Activated CD8-positive, alpha-beta T cell treated with anti-CD3 and anti-CD28 coated beads for 36 hours (primary cell): Measurements from ENCODE around the gene ITPRIPL2. TPM values are rescaled to one million over a fixed set of nuclear protein-coding genes. Genes with fewer than 3 reads are reported as not detected.

Experiments used
- ATAC-seq: fragments of 200-7000 bp; cut with Tn5 transposase; one replicate; pipeline ENCODE4 v1.10.0; 2021; ENCODE audit warnings: mild to moderate bottlenecking, moderate library complexity
- CTCF ChIA-PET: fragments of 350-600 bp; sonication (Branson Sonifier 250); formaldehyde crosslinking; loops from one replicate; lab custom pipeline; 2021; ENCODE audit warnings: antibody characterized with exemption; lab: Charles Lee
- POLR2A ChIA-PET: fragments of 350-600 bp; sonication (Branson Sonifier 250); formaldehyde crosslinking; loops from one replicate; lab custom pipeline; 2021; ENCODE audit warnings: antibody characterized with exemption; lab: Charles Lee
- DNase-seq: peaks from one replicate; pipeline ENCODE4 v3.0.0-alpha.2; 2020
- H3K27ac Mint-ChIP-seq: one replicate; pipeline ENCODE4 v1.8.0; 2021; ENCODE audit warnings: mild to moderate bottlenecking, mixed read lengths
- H3K27me3 Mint-ChIP-seq: one replicate; pipeline ENCODE4 v1.8.0; 2021; ENCODE audit warnings: mixed read lengths
- H3K36me3 Mint-ChIP-seq: one replicate; pipeline ENCODE4 v1.8.0; 2021; ENCODE audit warnings: low read depth, mixed read lengths
- H3K4me1 Mint-ChIP-seq: one replicate; pipeline ENCODE4 v1.8.0; 2021; ENCODE audit warnings: low read depth, mixed read lengths
- H3K4me3 Mint-ChIP-seq: one replicate; pipeline ENCODE4 v1.8.0; 2021; ENCODE audit warnings: mild to moderate bottlenecking, moderate library complexity, mixed read lengths
- H3K9me3 Mint-ChIP-seq: one replicate; pipeline ENCODE4 v1.8.0; 2021; ENCODE audit warnings: mixed read lengths
- CTCF ChIP-seq: fragments of 200-600 bp; IDR thresholded peaks from one replicate; pipeline ENCODE4 v1.8.0; 2022; ENCODE audit warnings: antibody characterized with exemption, mild to moderate bottlenecking
- intact Hi-C: fragments of 100-400 bp; cut with micrococcal nuclease; formaldehyde crosslinking; loops from one replicate; pipeline ENCODE4 v1.10.0; 2022
- total RNA-seq, 2 experiments: library from RNA; stranded (reverse); gene quantifications; one replicate each; pipeline ENCODE4 v1.2.3, GENCODE V29; 2021

ITPRIPL2 gene
- total RNA-seq, 2 experiments from 2014 or later: 1.3 to 1.9 TPM

GRCh38 chr16:19071811-19072777 is 41.7 kb upstream of the ITPRIPL2 start:
- DNase-seq (peak; percentile 80), ATAC-seq (peak; percentile 12)
- Mint-ChIP-seq H3K27ac (no peak overlapping the region), H3K27me3 (no peaks in the 10 kb centered on the region), H3K36me3 (peaks cover 19% of the 10 kb centered on the region), H3K4me1 (peaks cover 5% of the 10 kb centered on the region), H3K9me3 (no peaks in the 10 kb centered on the region), H3K4me3 (no peak overlapping the region)
- intact Hi-C loops: no loop called here
- ChIA-PET POLR2A (no interaction called here), CTCF (interaction anchor here (0.5 to 1.2 kb wide), 8 partner anchors 8 to 289 kb away, joined by 3 to 7 read pairs (median 3); partner anchors contain the start of genes ARL6IP1 and TMC7)
- TF ChIP-seq CTCF: peak; percentile 62

DNA sequence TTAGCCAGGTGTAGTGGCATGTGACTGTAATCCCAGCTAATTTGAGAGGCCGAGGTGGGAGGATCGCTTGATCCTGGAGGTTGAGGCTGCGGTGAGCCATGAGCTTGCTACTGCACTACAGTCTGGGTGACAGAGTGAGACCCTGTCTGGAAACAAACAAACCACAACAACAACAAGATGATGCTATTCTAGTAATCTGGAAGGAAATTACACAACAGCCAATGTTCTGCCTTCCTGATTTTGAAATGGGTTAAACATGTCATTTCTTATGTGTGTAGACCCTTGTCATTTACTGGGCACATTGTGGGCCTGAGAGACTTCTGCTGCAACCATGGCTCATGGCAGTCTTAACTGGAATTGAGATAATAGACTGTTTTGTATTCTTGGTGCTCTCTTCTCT is 40.4 kb upstream of the ITPRIPL2 start:
- no peak for TF ChIP-seq CTCF
- intact Hi-C loops: no loop called here
- H3K4me3 Mint-ChIP-seq: no peak overlapping the region
- H3K9me3 Mint-ChIP-seq: no peaks in the 10 kb centered on the region
- H3K27me3 Mint-ChIP-seq: no peaks in the 10 kb centered on the region
- ATAC-seq (no peak), DNase-seq (no peak)
- peaks cover 2% of the 10 kb centered on the region for H3K4me1 Mint-ChIP-seq
- POLR2A ChIA-PET: no interaction called here
- no peak overlapping the region for H3K27ac Mint-ChIP-seq
- CTCF ChIA-PET: interaction anchor here (0.8 to 1.2 kb wide), 3 partner anchors 90 to 288 kb away, joined by 3 to 5 read pairs (median 3); partner anchors contain the start of genes ARL6IP1 and TMC7
- peaks cover 19% of the 10 kb centered on the region for H3K36me3 Mint-ChIP-seq

- ChIA-PET CTCF (interaction anchor here (0.9 kb wide), 1 partner anchor 13 kb away, joined by 3 read pairs; no protein-coding TSS in a partner anchor), POLR2A (no interaction called here)
- Mint-ChIP-seq H3K36me3 (peaks cover 22% of the 10 kb centered on the region), H3K27me3 (no peaks in the 10 kb centered on the region), H3K4me3 (no peak overlapping the region), H3K4me1 (peaks cover 1% of the 10 kb centered on the region), H3K27ac (no peak overlapping the region), H3K9me3 (no peaks in the 10 kb centered on the region)
- intact Hi-C loops: no loop called here
- no peak for DNase-seq
- TF ChIP-seq CTCF: no peak
- no peak for ATAC-seq
Observed at GRCh38 chr16:19073863-19074262, 39.9 kb upstream of the ITPRIPL2 start.

DNA sequence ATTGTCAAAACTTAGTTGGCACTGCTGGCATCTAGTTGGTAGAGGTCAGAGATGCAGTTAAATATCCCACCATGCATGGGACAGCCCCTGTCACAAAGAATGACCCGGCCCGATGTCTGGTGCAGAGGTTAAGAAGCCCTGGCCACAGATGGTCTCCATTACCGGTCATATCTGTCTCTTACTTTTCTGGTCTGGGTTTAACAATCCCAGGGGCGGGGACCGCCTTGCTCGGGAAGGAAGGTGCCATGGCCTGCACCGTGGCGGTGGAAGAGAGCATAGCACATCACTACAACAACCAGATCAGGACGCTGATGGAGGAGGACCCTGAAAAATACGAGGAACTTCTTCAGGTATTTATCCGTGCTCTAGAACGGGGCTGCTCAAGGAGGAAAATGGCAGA is 38.3 kb upstream of the ITPRIPL2 start:
- no peaks in the 10 kb centered on the region for H3K9me3 Mint-ChIP-seq
- ATAC-seq (no peak), DNase-seq (no peak)
- no peak overlapping the region for H3K27ac Mint-ChIP-seq
- no peaks in the 10 kb centered on the region for H3K4me1 Mint-ChIP-seq
- H3K27me3 Mint-ChIP-seq: no peaks in the 10 kb centered on the region
- intact Hi-C loops: no loop called here
- H3K4me3 Mint-ChIP-seq: no peak overlapping the region
- CTCF ChIA-PET: interaction anchor here (1.2 to 2.7 kb wide), 2 partner anchors 10 to 19 kb away, joined by 3 to 13 read pairs; no protein-coding TSS in a partner anchor
- POLR2A ChIA-PET: no interaction called here
- TF ChIP-seq CTCF: no peak
- peaks cover 33% of the 10 kb centered on the region for H3K36me3 Mint-ChIP-seq

DNA sequence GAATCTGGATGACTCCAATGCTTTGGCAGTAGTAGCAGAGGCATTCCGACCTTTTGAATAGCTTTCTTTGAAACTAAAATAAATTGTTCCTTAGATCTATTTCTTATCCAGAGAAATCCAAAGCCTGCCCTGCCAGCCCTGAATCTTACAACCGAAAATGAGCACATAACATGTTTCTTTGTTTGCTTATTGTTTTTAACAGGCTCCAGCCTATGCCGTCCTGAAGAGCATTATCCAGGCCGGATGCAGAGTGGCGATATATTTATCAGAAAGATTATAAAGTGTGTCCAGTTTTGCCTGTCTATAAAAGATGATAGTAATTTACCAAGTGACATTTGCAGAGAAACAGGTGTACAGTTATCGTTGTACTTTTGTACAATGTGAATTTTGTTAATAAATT is 35.9 kb upstream of the ITPRIPL2 start:
- no peak overlapping the region for H3K27ac Mint-ChIP-seq
- H3K9me3 Mint-ChIP-seq: peaks cover 1% of the 10 kb centered on the region
- no peak for DNase-seq
- POLR2A ChIA-PET: no interaction called here
- no peaks in the 10 kb centered on the region for H3K4me1 Mint-ChIP-seq
- TF ChIP-seq CTCF: no peak
- ATAC-seq: no peak
- no peaks in the 10 kb centered on the region for H3K27me3 Mint-ChIP-seq
- intact Hi-C loops: no loop called here
- no peak overlapping the region for H3K4me3 Mint-ChIP-seq
- CTCF ChIA-PET: interaction anchor here (2.7 kb wide), 1 partner anchor 8 kb away, joined by 13 read pairs; no protein-coding TSS in a partner anchor
- peaks cover 41% of the 10 kb centered on the region for H3K36me3 Mint-ChIP-seq
